ENCODE data around the gene TUBB. TPM values are rescaled to one million over a fixed set of nuclear protein-coding genes. Genes with fewer than 3 reads are reported as not detected.

The TUBB gene
- total and polyA plus RNA-seq, 2 of the 8 experiments (the other 6 are each of a cell fraction or from before 2014, with no cell fraction given): 1,880 to 3,022 TPM

GRCh38 chr6:30774701-30775100, 54.5 kb downstream of the TUBB start:
- H4K5ac ChIP-seq (ENCODE audit: insufficient read length, low read depth, low read length): no peak overlapping the region
- H3K56ac ChIP-seq (replicated peaks; ENCODE audit: insufficient read length, low read depth, low read length): no peak overlapping the region
- no peaks in the 10 kb centered on the region for H3K27me3 ChIP-seq (replicated peaks in 1 of 4; ENCODE audit: control insufficient read depth in 3 of 4, extremely low read depth in 1 of 4, insufficient read depth in 3 of 4, low read length in 3 of 4)
- no peak overlapping the region for H3K4ac ChIP-seq (replicated peaks; ENCODE audit: insufficient read length, low read depth, low read length)
- H3K36me3 ChIP-seq (ENCODE audit: control insufficient read depth in 2 of 4, insufficient read depth in 4 of 4, low read length in 3 of 4): no peaks in the 10 kb centered on the region
- peak overlapping the region; percentile 57; the same call in 1 of the 2 replicates for H4K8ac ChIP-seq (ENCODE audit: extremely low read depth, insufficient read depth, low read length)
- POLR2A ChIA-PET (ENCODE audit: partially characterized antibody): interaction anchor here (0.9 to 2.4 kb wide), 2 partner anchors 30 to 52 kb away, joined by 3 to 6 read pairs; partner anchors contain the start of gene IER3
- H2BK20ac ChIP-seq (ENCODE audit: low read length): no peak overlapping the region
- TF ChIP-seq POU5F1 (IDR thresholded peaks at IDR 0.05; ENCODE audit: low read depth, low read length): no peak
- no peak for TF ChIP-seq SIX5 (IDR thresholded peaks at IDR 0.05; ENCODE audit: low read depth, low read length)
- no peak for TF ChIP-seq KDM5A (IDR thresholded peaks at IDR 0.05; ENCODE audit: low read length)
- no peak for TF ChIP-seq BACH1 (IDR thresholded peaks at IDR 0.05; ENCODE audit: low read length)
- no peak for TF ChIP-seq GTF2F1 (IDR thresholded peaks at IDR 0.05; ENCODE audit: borderline replicate concordance, low read depth, low read length)
- TF ChIP-seq CHD1 (IDR thresholded peaks at IDR 0.05; ENCODE audit: low read depth, low read length): no peak
- no peak for TF ChIP-seq SP1 (IDR thresholded peaks at IDR 0.05; ENCODE audit: low read depth, low read length)
- no peak for TF ChIP-seq ATF3 (IDR thresholded peaks at IDR 0.05; ENCODE audit: insufficient read depth, low read depth, low read length)
- TF ChIP-seq RBBP5 (IDR thresholded peaks at IDR 0.05; ENCODE audit: borderline replicate concordance, low read depth, low read length): no peak
- no peak for TF ChIP-seq POLR2AphosphoS5 (IDR thresholded peaks at IDR 0.05; ENCODE audit: low read depth, low read length)
- TF ChIP-seq CBX8 (IDR thresholded peaks at IDR 0.05; ENCODE audit: borderline replicate concordance, low read depth, low read length): no peak
- TF ChIP-seq RNF2 (IDR thresholded peaks at IDR 0.05; ENCODE audit: borderline replicate concordance, low read depth, low read length, missing control alignments, poor library complexity, severe bottlenecking): no peak
- no peak overlapping the region for H4K91ac ChIP-seq (replicated peaks; ENCODE audit: insufficient read length, low read length)
- no peak overlapping the region for H2BK12ac ChIP-seq (ENCODE audit: low read depth, low read length)
- no peak for FAIRE-seq
- no peak overlapping the region for H3K14ac ChIP-seq (ENCODE audit: insufficient read length)
- DNase-seq (ENCODE audit: low read depth in 1 of 2, low spot score in 2 of 2): no peak
- CTCF ChIA-PET (ENCODE audit: partially characterized antibody): interaction anchor here (0.8 kb wide), 1 partner anchor 14 kb away, joined by 5 read pairs; no protein-coding TSS in a partner anchor
- H3K4me2 ChIP-seq (ENCODE audit: insufficient read depth in 1 of 2, low read depth in 2 of 2, low read length in 2 of 2): no peak overlapping the region
- no peak overlapping the region for H3K4me3 ChIP-seq (ENCODE audit: extremely low read depth in 1 of 4, insufficient read depth in 2 of 4, low read depth in 3 of 4, low read length in 4 of 4)
- no peak overlapping the region for H3K18ac ChIP-seq (ENCODE audit: extremely low read depth, low read length)
- 0 out of 2 replicates have a peak overlapping the region, but pooled peaks have one; percentile 30 for H2AFZ ChIP-seq (ENCODE audit: low read length)
- H3K9ac ChIP-seq (replicated peaks in 1 of 4; ENCODE audit: extremely low read depth in 1 of 4, low read depth in 3 of 4, low read length in 3 of 4): no peak overlapping the region
- H3K4me1 ChIP-seq (replicated peaks in 1 of 4; ENCODE audit: control insufficient read depth in 3 of 4, insufficient read depth in 4 of 4, low read length in 3 of 4): peaks cover 0 to 5% (median 1%) of the 10 kb centered on the region in 4 experiments; a peak in 3 of 7 replicates
- H3K23me2 ChIP-seq (ENCODE audit: low read depth, low read length): no peaks in the 10 kb centered on the region
- H4K20me1 ChIP-seq (replicated peaks in 1 of 2; ENCODE audit: control insufficient read depth in 1 of 2, insufficient read depth in 2 of 2, low read length in 2 of 2): no peaks in the 10 kb centered on the region
- H3K23ac ChIP-seq (ENCODE audit: insufficient read length): no peak overlapping the region
- H2BK120ac ChIP-seq (replicated peaks; ENCODE audit: low read depth, low read length): no peak overlapping the region
- no peaks in the 10 kb centered on the region for H3K79me2 ChIP-seq (ENCODE audit: control insufficient read depth in 1 of 2, insufficient read depth in 2 of 2, low read length in 2 of 2)
- 91% methylated on average over 8 of the region's 8 CpGs; no CpG with 5 or more reads in 1 of the 2 experiments for WGBS, 2 experiments (ENCODE audit: extremely low coverage in 1 of 2, insufficient coverage in 1 of 2, insufficient read length in 1 of 2, insufficient replicate concordance in 2 of 2, low coverage in 1 of 2, low lambda C conversion rate in 2 of 2, missing lambda C conversion rate in 1 of 2)
- H3K27ac ChIP-seq (ENCODE audit: low read depth, low read length): no peak overlapping the region
- H2AK5ac ChIP-seq (ENCODE audit: low read depth, low read length): no peak overlapping the region
- no peaks in the 10 kb centered on the region for H3K9me3 ChIP-seq (ENCODE audit: insufficient read depth in 2 of 2, low read depth in 1 of 2, low read length in 1 of 2)
- H3K79me1 ChIP-seq (ENCODE audit: low read depth, low read length): no peaks in the 10 kb centered on the region
- H2BK15ac ChIP-seq (ENCODE audit: low read length): no peak overlapping the region
- H2BK5ac ChIP-seq (ENCODE audit: low read depth, low read length): no peak overlapping the region
